HG02588 (cell line): ENCODE results near the gene PRR12.

Source experiments
- ATAC-seq: cut with Tn5 transposase; IDR thresholded peaks from one replicate; pipeline ENCODE4 v1.9.1; 2021; ENCODE audit warnings: mild to moderate bottlenecking, moderate library complexity; ENCODE audit not compliant: unreplicated experiment

The PRR12 gene

DNA sequence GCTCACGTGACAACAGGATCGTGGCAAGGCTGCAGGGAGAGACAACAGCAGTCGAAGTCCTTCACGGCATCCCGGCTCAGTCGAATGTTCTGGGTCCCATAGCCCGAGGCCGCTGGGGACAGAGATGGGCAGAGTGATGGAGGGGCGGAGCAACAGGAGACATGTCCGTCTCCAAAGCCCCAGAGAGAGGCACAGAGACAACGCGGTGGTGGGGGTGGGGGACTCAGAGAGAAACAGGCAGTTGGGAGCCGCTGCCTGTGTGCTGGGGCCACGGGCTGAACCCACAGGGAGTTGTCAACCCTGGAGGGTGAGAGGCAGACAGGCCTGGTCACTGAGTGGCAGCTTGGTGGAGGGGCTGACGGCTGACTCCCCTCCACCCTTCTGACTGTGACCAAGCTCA lies 31.1 kb upstream of the PRR12 start:
- ATAC-seq, result no peak

- no peak for ATAC-seq
Measured at GRCh38 chr19:49560358-49560900, 30.6 kb upstream of the PRR12 start.

GRCh38 chr19:49564616-49565045 lies 26.4 kb upstream of the PRR12 start:
- no peak for ATAC-seq

DNA sequence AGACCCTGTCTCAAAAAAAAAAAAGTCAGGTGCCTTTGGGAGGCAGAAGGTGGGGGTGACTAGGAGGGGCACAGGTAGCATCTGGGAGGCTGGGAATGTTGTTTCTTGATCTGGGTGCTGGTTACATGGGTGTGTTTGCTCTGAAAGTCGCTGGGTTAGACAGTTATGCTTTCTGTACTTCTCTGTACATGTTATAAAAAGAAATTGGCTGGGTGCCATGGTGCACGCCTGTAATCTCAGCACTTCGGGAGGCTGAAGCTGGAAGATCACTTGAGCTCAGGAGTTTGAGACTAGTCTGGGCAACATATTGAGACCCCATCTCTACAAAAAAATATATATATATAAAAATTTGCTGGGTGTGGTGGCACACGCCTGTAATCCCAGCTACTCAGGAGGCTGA lies 25.7 kb upstream of the PRR12 start:
- ATAC-seq, result no peak

GRCh38 chr19:49566302-49566701 lies 24.7 kb upstream of the PRR12 start:
- ATAC-seq, result no peak

GRCh38 chr19:49567861-49568441 lies 23.0 kb upstream of the PRR12 start:
- no peak for ATAC-seq

GRCh38 chr19:49570138-49570856 lies 20.7 kb upstream of the PRR12 start:
- ATAC-seq, result no peak

- ATAC-seq, result no peak
Measured at GRCh38 chr19:49570997-49571676, 19.8 kb upstream of the PRR12 start.

DNA sequence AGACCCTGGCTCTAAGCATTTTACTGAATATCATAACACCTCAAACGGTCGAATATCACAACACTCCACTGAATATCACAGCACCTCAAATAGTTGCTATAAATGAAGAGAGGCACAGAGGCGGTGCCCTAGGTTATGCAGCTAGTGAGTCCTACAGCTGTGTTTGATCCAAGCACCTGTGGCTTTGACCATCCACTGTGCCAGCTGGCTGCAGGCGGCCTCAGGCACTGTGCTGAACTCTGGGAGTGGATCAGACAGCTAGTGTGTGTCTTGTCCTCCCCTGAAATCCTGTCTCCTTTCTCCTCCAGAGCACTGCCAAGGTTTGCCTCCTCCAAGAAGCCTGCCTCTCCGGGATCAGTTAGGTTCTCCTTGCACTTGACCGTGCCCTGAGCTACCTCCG lies 18.0 kb upstream of the PRR12 start:
- no peak for ATAC-seq

- no peak for ATAC-seq
Measured at GRCh38 chr19:49573425-49573824, 17.6 kb upstream of the PRR12 start.

- ATAC-seq, result no peak
Measured at GRCh38 chr19:49574206-49574755, 16.7 kb upstream of the PRR12 start.

- ATAC-seq, result no peak
Measured at GRCh38 chr19:49579193-49579592, 11.8 kb upstream of the PRR12 start.

DNA sequence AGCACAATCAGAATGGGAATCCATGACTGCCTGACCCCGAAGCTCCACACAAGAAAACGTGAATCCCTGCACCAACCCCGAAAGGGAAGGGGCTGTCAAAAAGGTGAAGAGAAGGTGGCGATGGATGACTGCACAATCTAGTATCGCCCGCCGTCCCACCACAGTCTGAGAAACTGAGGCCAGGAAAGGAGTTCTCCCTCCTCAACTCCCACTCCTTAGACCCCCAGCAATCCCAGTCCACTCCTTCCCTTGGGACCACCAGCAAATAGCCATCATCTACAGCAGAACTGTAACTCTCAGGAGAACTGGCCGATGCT lies 11.1 kb upstream of the PRR12 start:
- ATAC-seq, result no peak

DNA sequence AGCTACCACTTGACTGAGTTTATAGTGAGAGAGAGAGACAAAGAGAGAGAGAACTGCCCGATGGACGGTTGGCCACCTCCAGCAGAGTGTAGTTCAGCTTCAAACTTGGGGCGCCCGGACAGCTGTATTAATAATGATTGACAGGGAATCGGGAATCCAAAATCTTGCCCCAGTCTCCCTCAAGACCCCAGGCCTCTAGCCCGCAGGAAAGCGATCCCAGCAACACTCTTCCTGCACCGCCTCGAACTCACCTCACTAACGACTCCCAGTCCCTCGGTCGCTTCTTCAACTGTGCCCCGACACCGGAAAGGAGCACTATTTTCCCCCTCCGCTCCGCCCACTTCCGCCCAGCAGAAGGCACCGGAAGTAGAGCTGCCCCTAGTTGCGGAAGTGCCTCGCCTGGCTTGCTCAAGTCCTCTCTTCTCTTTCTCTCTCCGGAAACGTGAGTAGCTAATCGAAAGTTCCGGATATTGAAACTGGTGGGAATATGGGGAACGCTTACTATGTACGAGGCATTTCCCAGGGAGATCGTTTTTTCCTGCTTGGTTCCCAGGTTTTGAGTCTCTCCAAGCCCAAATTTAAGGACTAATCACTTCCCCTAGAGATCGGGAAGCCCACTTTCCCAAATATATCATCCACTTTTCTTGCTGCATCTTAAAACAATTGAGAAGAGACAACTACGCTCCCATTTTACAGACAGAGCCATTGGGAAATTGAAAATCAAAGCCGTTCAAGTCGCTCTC lies 10.5 kb upstream of the PRR12 start, which contains the start of gene NOSIP:
NOSIP (minus strand) TSS at position 293 of the 743 bp plus-strand sequence. CDS start 19,865 bp downstream, outside the sequence.
- ATAC-seq, result peak; percentile 81

- ATAC-seq, result no peak
Measured at GRCh38 chr19:49581007-49581508, 9.9 kb upstream of the PRR12 start, which contains the start of gene PRRG2. Gene PRRG2, plus strand, starts transcription at chr19:49581316. Its CDS starts 1,904 bp downstream, at chr19:49583220.

DNA sequence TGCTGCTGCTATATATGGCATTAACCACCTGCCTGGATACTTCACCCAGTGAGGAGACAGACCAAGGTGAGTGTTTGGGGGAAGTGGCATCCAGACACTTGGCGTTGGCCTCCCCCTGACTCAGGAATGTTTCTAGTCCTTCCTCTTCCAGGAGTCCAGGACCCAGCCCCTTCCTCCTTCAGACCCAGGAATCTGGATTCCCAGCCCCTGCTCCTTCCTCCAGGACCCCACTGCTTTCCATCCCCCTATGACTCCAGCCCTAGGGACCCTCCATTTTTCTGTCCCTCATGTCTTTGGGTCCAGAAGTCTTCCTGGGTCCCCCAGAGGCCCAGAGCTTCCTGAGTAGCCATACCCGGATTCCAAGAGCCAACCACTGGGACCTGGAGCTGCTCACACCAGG lies 7.7 kb upstream of the PRR12 start:
- ATAC-seq, result no peak

DNA sequence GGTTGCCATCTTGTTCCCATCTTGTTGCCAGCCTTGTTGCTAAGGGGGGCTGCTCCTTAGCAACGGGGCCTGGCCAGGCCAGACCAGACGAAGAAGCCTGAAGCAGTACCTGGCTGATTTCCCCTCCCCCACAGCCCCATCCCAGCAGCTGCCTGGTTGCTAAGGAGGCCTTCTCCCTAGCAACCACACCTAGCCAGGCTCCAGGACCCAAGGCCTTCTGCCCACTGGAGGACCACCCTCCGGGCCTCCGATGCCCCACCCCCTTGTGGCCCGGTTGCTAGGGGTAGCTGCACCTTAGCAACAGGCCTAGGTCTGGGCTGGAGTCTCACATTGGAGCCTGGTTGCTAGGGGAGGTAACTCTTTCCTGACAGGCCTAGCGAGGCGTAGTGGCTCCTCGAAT lies 6.0 kb upstream of the PRR12 start:
- ATAC-seq, result no peak

DNA sequence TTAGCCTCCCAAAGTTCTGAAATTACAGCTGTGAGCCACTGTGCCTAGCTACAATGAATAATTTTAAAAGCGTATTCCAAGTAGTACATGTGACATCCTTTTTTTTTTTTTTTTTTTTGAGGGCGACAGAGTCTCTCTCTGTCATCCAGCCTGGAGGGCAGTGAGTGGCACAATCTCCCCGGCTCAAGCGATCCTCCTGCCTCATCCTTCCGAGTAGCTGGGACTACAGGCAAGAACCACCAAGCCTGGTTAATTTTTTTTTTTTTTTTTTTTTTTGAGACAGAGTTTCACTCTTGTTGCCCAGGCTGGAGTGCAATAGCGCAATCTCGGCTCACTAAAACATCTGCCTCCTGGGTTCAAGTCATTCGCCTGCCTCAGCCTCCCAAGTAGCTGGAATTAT lies 3.8 kb upstream of the PRR12 start:
- ATAC-seq, result no peak

GRCh38 chr19:49588365-49589122 lies 2.4 kb upstream of the PRR12 start:
- no peak for ATAC-seq

- no peak for ATAC-seq
Measured at GRCh38 chr19:49589502-49589905, 1.5 kb upstream of the PRR12 start.
